Activated CD8-positive, alpha-beta T cell treated with anti-CD3 and anti-CD28 coated beads for 36 hours (primary cell): ENCODE data around the gene SLC26A4. TPM values are rescaled to one million over a fixed set of nuclear protein-coding genes. Genes with fewer than 3 reads are reported as not detected.
"Not testable (repeated sequence)": the region's sequence is repeated elsewhere in the genome, so short reads cannot be mapped to it uniquely, and the experiment has no call there.

Experiments used
- ATAC-seq: fragments of 200-7000 bp; cut with Tn5 transposase; one replicate; pipeline ENCODE4 v1.10.0; 2021; ENCODE audit warnings: mild to moderate bottlenecking, moderate library complexity
- CTCF ChIA-PET: fragments of 350-600 bp; sonication (Branson Sonifier 250); formaldehyde crosslinking; loops from one replicate; lab custom pipeline; 2021; ENCODE audit warnings: antibody characterized with exemption; lab: Charles Lee
- POLR2A ChIA-PET: fragments of 350-600 bp; sonication (Branson Sonifier 250); formaldehyde crosslinking; loops from one replicate; lab custom pipeline; 2021; ENCODE audit warnings: antibody characterized with exemption; lab: Charles Lee
- DNase-seq: peaks from one replicate; pipeline ENCODE4 v3.0.0-alpha.2; 2020
- H3K27ac Mint-ChIP-seq: one replicate; pipeline ENCODE4 v1.8.0; 2021; ENCODE audit warnings: mild to moderate bottlenecking, mixed read lengths
- H3K27me3 Mint-ChIP-seq: one replicate; pipeline ENCODE4 v1.8.0; 2021; ENCODE audit warnings: mixed read lengths
- H3K36me3 Mint-ChIP-seq: one replicate; pipeline ENCODE4 v1.8.0; 2021; ENCODE audit warnings: low read depth, mixed read lengths
- H3K4me1 Mint-ChIP-seq: one replicate; pipeline ENCODE4 v1.8.0; 2021; ENCODE audit warnings: low read depth, mixed read lengths
- H3K4me3 Mint-ChIP-seq: one replicate; pipeline ENCODE4 v1.8.0; 2021; ENCODE audit warnings: mild to moderate bottlenecking, moderate library complexity, mixed read lengths
- H3K9me3 Mint-ChIP-seq: one replicate; pipeline ENCODE4 v1.8.0; 2021; ENCODE audit warnings: mixed read lengths
- CTCF ChIP-seq: fragments of 200-600 bp; IDR thresholded peaks from one replicate; pipeline ENCODE4 v1.8.0; 2022; ENCODE audit warnings: antibody characterized with exemption, mild to moderate bottlenecking
- intact Hi-C: fragments of 100-400 bp; cut with micrococcal nuclease; formaldehyde crosslinking; loops from one replicate; pipeline ENCODE4 v1.10.0; 2022
- total RNA-seq, 2 experiments: library from RNA; stranded (reverse); gene quantifications; one replicate each; pipeline ENCODE4 v1.2.3, GENCODE V29; 2021

SLC26A4 gene
- total RNA-seq, 2 experiments from 2014 or later, result 1.0 to 2.0 TPM

GRCh38 chr7:107631588-107632491 lies 28.8 kb upstream of the SLC26A4 start:
- ATAC-seq (no peak), DNase-seq (no peak)
- no peak overlapping the region for H3K4me3 Mint-ChIP-seq
- no peaks in the 10 kb centered on the region for H3K36me3 Mint-ChIP-seq
- ChIA-PET CTCF (interaction anchor here (0.8 kb wide), 1 partner anchor 169 kb away, joined by 3 read pairs; no protein-coding TSS in a partner anchor), POLR2A (interaction anchor here (1.0 kb wide), 1 partner anchor 13 kb away, joined by 3 read pairs; no protein-coding TSS in a partner anchor)
- intact Hi-C loops, result no loop called here
- TF ChIP-seq CTCF, result no peak
- no peaks in the 10 kb centered on the region for H3K9me3 Mint-ChIP-seq
- no peak overlapping the region for H3K27ac Mint-ChIP-seq
- H3K4me1 Mint-ChIP-seq, result no peaks in the 10 kb centered on the region
- H3K27me3 Mint-ChIP-seq, result peaks cover 1% of the 10 kb centered on the region

- intact Hi-C loops, result no loop called here
- no peak overlapping the region for H3K27ac Mint-ChIP-seq
- no peaks in the 10 kb centered on the region for H3K9me3 Mint-ChIP-seq
- H3K4me1 Mint-ChIP-seq, result no peaks in the 10 kb centered on the region
- ATAC-seq (no peak), DNase-seq (no peak)
- POLR2A ChIA-PET, result interaction anchor here (1.0 kb wide), 1 partner anchor 12 kb away, joined by 3 read pairs; no protein-coding TSS in a partner anchor
- no peak overlapping the region for H3K4me3 Mint-ChIP-seq
- CTCF ChIA-PET, result interaction anchor here (0.8 kb wide), 1 partner anchor 170 kb away, joined by 3 read pairs; no protein-coding TSS in a partner anchor
- no peaks in the 10 kb centered on the region for H3K36me3 Mint-ChIP-seq
- H3K27me3 Mint-ChIP-seq, result peaks cover 1% of the 10 kb centered on the region
- no peak for TF ChIP-seq CTCF
Observed at GRCh38 chr7:107632492-107632865, 28.1 kb upstream of the SLC26A4 start.

GRCh38 chr7:107638594-107638993 lies 22.0 kb upstream of the SLC26A4 start:
- Mint-ChIP-seq H3K9me3 (peaks cover 6% of the 10 kb centered on the region), H3K36me3 (no peaks in the 10 kb centered on the region), H3K4me3 (no peak overlapping the region), H3K27ac (peak overlapping the region; percentile 51), H3K27me3 (peaks cover 16% of the 10 kb centered on the region), H3K4me1 (peaks cover 13% of the 10 kb centered on the region)
- ChIA-PET CTCF (interaction anchor here (0.8 kb wide), 1 partner anchor 1186 kb away, joined by 3 read pairs; no protein-coding TSS in a partner anchor), POLR2A (no interaction called here)
- DNase-seq (no peak), ATAC-seq (peak; percentile 30)
- intact Hi-C loops, result no loop called here
- no peak for TF ChIP-seq CTCF

GRCh38 chr7:107639070-107639469 lies 21.6 kb upstream of the SLC26A4 start:
- CTCF ChIA-PET, result not testable (repeated sequence)

More at GRCh38 chr7:107639070-107639469, 21.6 kb upstream of the SLC26A4 start:
- intact Hi-C loops, ATAC-seq, DNase-seq, H3K27ac Mint-ChIP-seq, H3K36me3 Mint-ChIP-seq, H3K9me3 Mint-ChIP-seq, POLR2A ChIA-PET, H3K4me3 Mint-ChIP-seq: not testable (repeated sequence)
- H3K27me3 Mint-ChIP-seq, result peaks cover 16% of the 10 kb centered on the region
- peaks cover 14% of the 10 kb centered on the region for H3K4me1 Mint-ChIP-seq
- peak; percentile 18 for TF ChIP-seq CTCF
